Activated naive CD8-positive, alpha-beta T cell treated with anti-CD3 and anti-CD28 coated beads, Interleukin-2, amount 10 ng/mL, durations not matched to agents 7 days and 5 days (primary cell): Measurements from ENCODE around the gene BHMT. TPM values are rescaled to one million over a fixed set of nuclear protein-coding genes. Genes with fewer than 3 reads are reported as not detected.
"Not testable (repeated sequence)": the region's sequence is repeated elsewhere in the genome, so short reads cannot be mapped to it uniquely, and the experiment has no call there.

Experiments used
- ATAC-seq: fragments of 150-1000 bp; cut with Tn5 transposase; one replicate; pipeline ENCODE4 v1.10.0; 2021; ENCODE audit warnings: low read depth, moderate library complexity
- POLR2A ChIA-PET: fragments of 350-600 bp; sonication (Branson Sonifier 250); formaldehyde crosslinking; loops from one replicate; lab custom pipeline; 2021; ENCODE audit warnings: antibody characterized with exemption; lab: Charles Lee
- DNase-seq: peaks from one replicate; pipeline ENCODE4 v3.0.0; 2021
- H3K27ac Mint-ChIP-seq: one replicate; pipeline ENCODE4 v1.8.0; 2022; ENCODE audit warnings: mild to moderate bottlenecking, mixed read lengths
- H3K27me3 Mint-ChIP-seq: one replicate; pipeline ENCODE4 v1.8.0; 2022; ENCODE audit warnings: mild to moderate bottlenecking, moderate library complexity, mixed read lengths
- H3K36me3 Mint-ChIP-seq: one replicate; pipeline ENCODE4 v1.8.0; 2021; ENCODE audit warnings: mild to moderate bottlenecking, mixed read lengths
- H3K4me1 Mint-ChIP-seq: one replicate; pipeline ENCODE4 v1.8.0; 2021; ENCODE audit warnings: mixed read lengths
- H3K4me3 Mint-ChIP-seq: one replicate; pipeline ENCODE4 v1.8.0; 2022; ENCODE audit warnings: mild to moderate bottlenecking, moderate library complexity, mixed read lengths
- H3K9me3 Mint-ChIP-seq: one replicate; pipeline ENCODE4 v1.8.0; 2021; ENCODE audit warnings: mixed read lengths
- total RNA-seq, 2 experiments: library from RNA; stranded (reverse); gene quantifications; one replicate each; pipeline ENCODE4 v1.2.3, GENCODE V29; 2021

The BHMT gene
- total RNA-seq, 2 experiments from 2014 or later: not detected

GRCh38 chr5:79171635-79172245, 60.1 kb downstream of the BHMT start:
- Mint-ChIP-seq H3K27me3 (peaks cover 2% of the 10 kb centered on the region), H3K4me3 (no peak overlapping the region), H3K36me3 (no peaks in the 10 kb centered on the region), H3K27ac (no peak overlapping the region), H3K9me3 (no peaks in the 10 kb centered on the region), H3K4me1 (no peaks in the 10 kb centered on the region)
- POLR2A ChIA-PET: no interaction called here
- ATAC-seq: no peak
- no peak for DNase-seq

GRCh38 chr5:79172269-79172668, 60.7 kb downstream of the BHMT start:
- DNase-seq (no peak), ATAC-seq (no peak)
- no peaks in the 10 kb centered on the region for H3K36me3 Mint-ChIP-seq
- peaks cover 2% of the 10 kb centered on the region for H3K27me3 Mint-ChIP-seq
- H3K4me1 Mint-ChIP-seq: no peaks in the 10 kb centered on the region
- H3K9me3 Mint-ChIP-seq: no peaks in the 10 kb centered on the region
- POLR2A ChIA-PET: interaction anchor here (0.5 kb wide), 1 partner anchor 8 kb away, joined by 4 read pairs; no protein-coding TSS in a partner anchor
- no peak overlapping the region for H3K4me3 Mint-ChIP-seq
- H3K27ac Mint-ChIP-seq: no peak overlapping the region

GRCh38 chr5:79173626-79174025, 62.0 kb downstream of the BHMT start:
- POLR2A ChIA-PET: no interaction called here
- H3K27me3 Mint-ChIP-seq: peaks cover 2% of the 10 kb centered on the region
- DNase-seq: no peak

DNA sequence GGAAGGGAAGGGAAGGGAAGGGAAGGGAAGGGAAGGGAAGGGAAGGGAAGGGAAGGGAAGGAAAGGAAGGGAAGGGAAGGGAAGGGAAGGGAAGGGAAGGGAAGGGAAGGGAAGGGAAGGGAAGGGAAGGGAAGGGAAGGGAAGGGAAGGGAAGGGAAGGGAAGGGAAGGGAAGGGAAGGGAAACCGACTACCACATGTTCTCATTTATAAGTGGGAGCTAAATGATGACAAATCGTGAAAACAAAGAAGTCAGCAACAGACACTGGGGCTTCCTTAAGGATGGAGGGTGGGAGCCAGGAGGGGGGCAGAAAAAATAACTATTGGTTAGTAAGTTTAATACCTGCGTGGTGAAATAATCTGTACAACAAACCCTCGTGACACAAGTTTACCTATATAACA, 68.8 kb downstream of the BHMT start:
- not testable (repeated sequence) for H3K9me3 Mint-ChIP-seq, H3K27ac Mint-ChIP-seq, H3K4me3 Mint-ChIP-seq, H3K4me1 Mint-ChIP-seq, H3K27me3 Mint-ChIP-seq, ATAC-seq, DNase-seq, H3K36me3 Mint-ChIP-seq
- POLR2A ChIA-PET: interaction anchor here (0.6 kb wide), 1 partner anchor 8 kb away, joined by 4 read pairs; no protein-coding TSS in a partner anchor

More at GRCh38 chr5:79173626-79174025, 62.0 kb downstream of the BHMT start:
- ATAC-seq: no peak
- Mint-ChIP-seq H3K4me1 (no peaks in the 10 kb centered on the region), H3K27ac (no peak overlapping the region), H3K36me3 (no peaks in the 10 kb centered on the region), H3K4me3 (no peak overlapping the region), H3K9me3 (no peaks in the 10 kb centered on the region)

GRCh38 chr5:79181419-79182022, 69.9 kb downstream of the BHMT start:
- POLR2A ChIA-PET: no interaction called here
- Mint-ChIP-seq H3K36me3 (no peaks in the 10 kb centered on the region), H3K9me3 (no peaks in the 10 kb centered on the region), H3K27ac (no peak overlapping the region), H3K4me1 (no peaks in the 10 kb centered on the region), H3K4me3 (no peak overlapping the region), H3K27me3 (peaks cover 4% of the 10 kb centered on the region)
- DNase-seq (no peak), ATAC-seq (no peak)

Other genes starting within 250 kb of the BHMT start
- 1 to 10 TPM; 6.3 to 7.4 TPM for gene ARSB, start 126.5 kb upstream of the BHMT start, total RNA-seq
- gene DMGDH, start 42.1 kb upstream of the BHMT start, total RNA-seq: under 1 TPM in 1 of 2 experiments, not detected in 1; 0.67 TPM
- gene BHMT2, start 42.0 kb upstream of the BHMT start, total RNA-seq: not detected
- 1 to 10 TPM; 8.3 to 9.5 TPM for gene JMY, start 124.3 kb downstream of the BHMT start, total RNA-seq